HEK293T (cell line): ENCODE results near the gene MACROD1.

Experiments used
- CTCF ChIA-PET: fragments of 350-600 bp; formaldehyde crosslinking; extraction: SDS; loops from one replicate; lab custom pipeline; 2021; ENCODE audit warnings: antibody characterized with exemption, inconsistent platforms; lab: Yijun Ruan, JAX
- POLR2A ChIA-PET: fragments of 350-600 bp; formaldehyde crosslinking; extraction: SDS; loops from one replicate; lab custom pipeline; 2020; ENCODE audit warnings: antibody characterized with exemption, inconsistent platforms; lab: Yijun Ruan, JAX
- DNase-seq: peaks from one replicate; pipeline ENCODE4 v3.0.0; 2012; ENCODE audit warnings: mixed read lengths; ENCODE audit errors: extremely low spot score
- ARNT ChIP-seq: fragments of 450-650 bp; IDR thresholded peaks from 2 replicates; pipeline ENCODE4 v1.6.1; 2017; ENCODE audit warnings: mild to moderate bottlenecking
- BHLHE40 ChIP-seq: fragments of 450-650 bp; IDR thresholded peaks from 2 replicates; pipeline ENCODE4 v1.6.1; 2016; ENCODE audit warnings: mild to moderate bottlenecking, moderate library complexity, borderline replicate concordance
- CTBP1 ChIP-seq: fragments of 450-650 bp; IDR thresholded peaks from 2 replicates; pipeline ENCODE4 v1.6.1; 2016; ENCODE audit warnings: borderline replicate concordance
- ELF4 ChIP-seq: fragments of 450-650 bp; IDR thresholded peaks from 2 replicates; pipeline ENCODE4 v1.6.1; 2017; ENCODE audit warnings: antibody characterized with exemption
- FOXA1 ChIP-seq: fragments of 450-650 bp; IDR thresholded peaks from 2 replicates; pipeline ENCODE4 v1.6.1; 2016; ENCODE audit warnings: mild to moderate bottlenecking
- FOXK2 ChIP-seq: fragments of 450-650 bp; IDR thresholded peaks from 2 replicates; pipeline ENCODE4 v1.6.1; 2016; ENCODE audit warnings: mild to moderate bottlenecking
- FOXM1 ChIP-seq: fragments of 450-650 bp; IDR thresholded peaks from 2 replicates; pipeline ENCODE4 v1.6.1; 2017; ENCODE audit warnings: mild to moderate bottlenecking, borderline replicate concordance
- HDGF ChIP-seq: fragments of 450-650 bp; IDR thresholded peaks from 2 replicates; pipeline ENCODE4 v1.6.1; 2017; ENCODE audit warnings: antibody characterized with exemption, borderline replicate concordance
- L3MBTL2 ChIP-seq: fragments of 450-650 bp; conservative IDR thresholded peaks from 2 replicates; pipeline ENCODE4 v1.6.1; 2016; ENCODE audit warnings: mild to moderate bottlenecking
- LEF1 ChIP-seq: fragments of 450-650 bp; IDR thresholded peaks from 2 replicates; pipeline ENCODE4 v1.6.1; 2017; ENCODE audit warnings: mild to moderate bottlenecking, borderline replicate concordance
- NFRKB ChIP-seq: fragments of 450-650 bp; IDR thresholded peaks from 2 replicates; pipeline ENCODE4 v1.6.1; 2016; ENCODE audit warnings: mild to moderate bottlenecking, moderate library complexity
- SP1 ChIP-seq: fragments of 450-650 bp; IDR thresholded peaks from 2 replicates; pipeline ENCODE4 v1.6.1; 2017
- SUZ12 ChIP-seq: fragments of 450-650 bp; IDR thresholded peaks from 2 replicates; pipeline ENCODE4 v1.6.1; 2016; ENCODE audit warnings: mild to moderate bottlenecking
- TARDBP ChIP-seq: fragments of 450-650 bp; IDR thresholded peaks from 2 replicates; pipeline ENCODE4 v1.6.1; 2016
- ZNF384 ChIP-seq: fragments of 450-650 bp; IDR thresholded peaks from 2 replicates; pipeline ENCODE4 v1.6.1; 2016
- TF ChIP-seq, protein P1 (sequence below): fragments of 450-650 bp; IDR thresholded peaks from 2 replicates; pipeline ENCODE4 v1.6.1; 2016

MACROD1 gene

DNA sequence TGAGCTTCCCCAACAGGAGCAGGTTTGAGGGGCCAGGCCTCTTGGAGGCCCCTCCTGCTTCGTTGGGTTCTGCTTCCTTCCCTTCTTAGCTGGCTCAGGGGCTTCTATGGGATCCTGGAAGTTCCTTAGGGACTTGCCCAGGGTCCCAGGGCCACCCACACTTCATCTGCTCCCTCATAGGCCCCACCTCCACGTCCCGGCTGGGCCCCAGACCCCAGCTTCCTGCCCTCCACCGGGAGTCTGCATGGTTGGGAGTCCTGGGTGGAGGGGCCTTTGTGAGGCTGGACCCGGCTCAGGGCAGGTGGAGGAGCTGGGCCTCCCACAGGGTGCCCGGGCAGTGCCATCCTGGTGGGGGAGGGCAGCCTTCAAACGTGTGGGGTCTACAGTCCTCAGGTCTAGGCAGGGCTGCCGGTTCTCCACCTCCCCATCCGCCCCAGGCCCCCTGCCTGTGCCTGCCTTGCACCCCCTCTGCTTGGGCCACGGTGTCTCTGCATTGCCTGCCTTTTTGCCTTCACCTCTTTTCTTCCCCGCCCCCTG is 168.0 kb downstream of the MACROD1 start:
- no peak for DNase-seq
- TF ChIP-seq TARDBP (no peak), ARNT (no peak), CTBP1 (no peak), SUZ12 (no peak), BHLHE40 (no peak), FOXK2 (no peak), FOXA1 (no peak), LEF1 (no peak), ELF4 (no peak), NFRKB (no peak)
- TF ChIP-seq, protein P1, sequence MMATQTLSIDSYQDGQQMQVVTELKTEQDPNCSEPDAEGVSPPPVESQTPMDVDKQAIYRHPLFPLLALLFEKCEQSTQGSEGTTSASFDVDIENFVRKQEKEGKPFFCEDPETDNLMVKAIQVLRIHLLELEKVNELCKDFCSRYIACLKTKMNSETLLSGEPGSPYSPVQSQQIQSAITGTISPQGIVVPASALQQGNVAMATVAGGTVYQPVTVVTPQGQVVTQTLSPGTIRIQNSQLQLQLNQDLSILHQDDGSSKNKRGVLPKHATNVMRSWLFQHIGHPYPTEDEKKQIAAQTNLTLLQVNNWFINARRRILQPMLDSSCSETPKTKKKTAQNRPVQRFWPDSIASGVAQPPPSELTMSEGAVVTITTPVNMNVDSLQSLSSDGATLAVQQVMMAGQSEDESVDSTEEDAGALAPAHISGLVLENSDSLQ = no peak
- ChIA-PET POLR2A (interaction anchor here (1.0 kb wide), 1 partner anchor 34 kb away, joined by 3 read pairs; no protein-coding TSS in a partner anchor), CTCF (no interaction called here)

GRCh38 chr11:63997104-63997700 is 168.7 kb downstream of the MACROD1 start:
- CTCF ChIA-PET = no interaction called here
- DNase-seq = no peak
- POLR2A ChIA-PET = interaction anchor here (1.0 kb wide), 1 partner anchor 34 kb away, joined by 3 read pairs; no protein-coding TSS in a partner anchor
- TF ChIP-seq HDGF (no peak), FOXA1 (no peak), ZNF384 (no peak), SUZ12 (no peak), L3MBTL2 (no peak), NFRKB (no peak), SP1 (no peak), TARDBP (no peak), CTBP1 (no peak), BHLHE40 (no peak), ELF4 (no peak), FOXK2 (no peak), FOXM1 (no peak)
- TF ChIP-seq, protein P1 = no peak

DNA sequence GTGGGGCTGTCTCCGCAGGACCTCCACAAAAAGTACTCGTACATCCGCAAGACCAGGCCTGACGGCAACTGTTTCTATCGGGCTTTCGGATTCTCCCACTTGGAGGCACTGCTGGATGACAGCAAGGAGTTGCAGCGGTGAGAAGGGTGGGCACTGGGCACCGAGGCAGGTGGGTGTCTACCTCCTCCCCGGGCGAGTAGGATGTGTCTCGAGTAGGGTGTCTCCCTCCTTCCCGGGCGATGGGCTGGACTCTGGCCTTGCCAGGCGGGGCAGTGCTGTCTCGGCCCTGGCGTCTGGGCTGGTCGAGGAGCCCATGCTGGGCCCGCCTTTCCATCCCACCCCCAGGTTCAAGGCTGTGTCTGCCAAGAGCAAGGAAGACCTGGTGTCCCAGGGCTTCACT is 169.4 kb downstream of the MACROD1 start:
- POLR2A ChIA-PET = no interaction called here
- CTCF ChIA-PET = no interaction called here
- DNase-seq = no peak
- TF ChIP-seq, protein P1 = no peak
- no peak for TF ChIP-seq SP1
- no peak for TF ChIP-seq NFRKB
- no peak for TF ChIP-seq TARDBP
- no peak for TF ChIP-seq HDGF
- TF ChIP-seq ARNT = no peak

- no peak for DNase-seq
- POLR2A ChIA-PET = no interaction called here
- TF ChIP-seq NFRKB (no peak), FOXK2 (no peak), ARNT (no peak), BHLHE40 (no peak), FOXA1 (no peak), LEF1 (no peak), L3MBTL2 (no peak), SP1 (no peak), ELF4 (no peak), HDGF (no peak), SUZ12 (no peak)
- TF ChIP-seq, protein P1 = no peak
- CTCF ChIA-PET = no interaction called here
Observed at GRCh38 chr11:63993993-63994392, 171.9 kb downstream of the MACROD1 start.

GRCh38 chr11:63993100-63993499 is 172.8 kb downstream of the MACROD1 start:
- TF ChIP-seq HDGF (no peak), LEF1 (no peak), NFRKB (no peak)
- DNase-seq = no peak
- CTCF ChIA-PET = no interaction called here
- POLR2A ChIA-PET = no interaction called here

DNA sequence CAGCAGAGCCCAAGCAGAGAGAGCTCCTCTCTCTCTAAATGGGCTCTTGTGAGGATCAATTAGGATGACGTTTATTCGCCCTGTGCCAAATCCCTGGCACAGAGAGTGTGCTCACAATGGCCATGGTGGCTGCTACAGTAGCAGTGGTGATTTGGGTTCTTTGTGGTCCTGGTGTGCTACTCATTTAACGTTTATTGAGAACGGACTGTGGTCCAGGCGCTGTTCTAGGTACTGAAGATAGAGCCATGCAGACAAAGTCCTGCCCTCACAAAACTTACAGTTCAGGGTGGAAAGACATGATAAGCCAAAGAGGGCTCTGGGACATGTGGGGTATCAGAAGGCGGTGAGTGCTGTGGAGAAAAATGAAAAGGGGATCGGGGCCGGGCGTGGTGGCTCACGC is 174.4 kb downstream of the MACROD1 start:
- no peak for DNase-seq
- TF ChIP-seq SUZ12 = no peak
- no peak for TF ChIP-seq ARNT
- TF ChIP-seq TARDBP = no peak
- TF ChIP-seq L3MBTL2 = no peak
- TF ChIP-seq, protein P1 = no peak
- no peak for TF ChIP-seq HDGF
- TF ChIP-seq ZNF384 = no peak
- TF ChIP-seq LEF1 = no peak
- no peak for TF ChIP-seq SP1
- CTCF ChIA-PET = no interaction called here
- POLR2A ChIA-PET = no interaction called here
